Tibial nerve (tissue), 4 donors: ENCODE measurements around the gene NCKAP1.

Experiments
- EP300 ChIP-seq, 2 donors: sonication (generic); formaldehyde crosslinking; IDR thresholded peaks; one replicate each; pipeline ENCODE4 v1.6.1; 2017; ENCODE audit warnings: antibody characterized with exemption in 2 of 2, mild to moderate bottlenecking in 1 of 2
- POLR2A ChIP-seq, 2 donors: fragments of 450-650 bp; IDR thresholded peaks; one replicate each; pipeline ENCODE4 v1.6.1; 2017; ENCODE audit warnings: antibody characterized with exemption in 2 of 2, mild to moderate bottlenecking in 2 of 2, moderate library complexity in 2 of 2
- TF ChIP-seq, protein P1 (sequence below), 5 experiments: fragments of 200-600 bp in 3 of 5; fragments of 450-650 bp in 2 of 5; sonication (generic) in 3 of 5; IDR thresholded peaks; one replicate each; pipeline ENCODE4 v1.5.1; 2016 to 2019; ENCODE audit warnings: antibody characterized with exemption in 5 of 5, mild to moderate bottlenecking in 3 of 5, moderate library complexity in 2 of 5

GRCh38 chr2:182885771-182886170 is 152.5 kb downstream of the NCKAP1 start:
- no peak for TF ChIP-seq POLR2A (IDR thresholded peaks at IDR 0.05)
- TF ChIP-seq, protein P1, sequence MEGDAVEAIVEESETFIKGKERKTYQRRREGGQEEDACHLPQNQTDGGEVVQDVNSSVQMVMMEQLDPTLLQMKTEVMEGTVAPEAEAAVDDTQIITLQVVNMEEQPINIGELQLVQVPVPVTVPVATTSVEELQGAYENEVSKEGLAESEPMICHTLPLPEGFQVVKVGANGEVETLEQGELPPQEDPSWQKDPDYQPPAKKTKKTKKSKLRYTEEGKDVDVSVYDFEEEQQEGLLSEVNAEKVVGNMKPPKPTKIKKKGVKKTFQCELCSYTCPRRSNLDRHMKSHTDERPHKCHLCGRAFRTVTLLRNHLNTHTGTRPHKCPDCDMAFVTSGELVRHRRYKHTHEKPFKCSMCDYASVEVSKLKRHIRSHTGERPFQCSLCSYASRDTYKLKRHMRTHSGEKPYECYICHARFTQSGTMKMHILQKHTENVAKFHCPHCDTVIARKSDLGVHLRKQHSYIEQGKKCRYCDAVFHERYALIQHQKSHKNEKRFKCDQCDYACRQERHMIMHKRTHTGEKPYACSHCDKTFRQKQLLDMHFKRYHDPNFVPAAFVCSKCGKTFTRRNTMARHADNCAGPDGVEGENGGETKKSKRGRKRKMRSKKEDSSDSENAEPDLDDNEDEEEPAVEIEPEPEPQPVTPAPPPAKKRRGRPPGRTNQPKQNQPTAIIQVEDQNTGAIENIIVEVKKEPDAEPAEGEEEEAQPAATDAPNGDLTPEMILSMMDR (IDR thresholded peaks at IDR 0.05): no peak
- TF ChIP-seq EP300 (IDR thresholded peaks at IDR 0.05): no peak
